ENCODE measurements around the gene P3H3.

DNA sequence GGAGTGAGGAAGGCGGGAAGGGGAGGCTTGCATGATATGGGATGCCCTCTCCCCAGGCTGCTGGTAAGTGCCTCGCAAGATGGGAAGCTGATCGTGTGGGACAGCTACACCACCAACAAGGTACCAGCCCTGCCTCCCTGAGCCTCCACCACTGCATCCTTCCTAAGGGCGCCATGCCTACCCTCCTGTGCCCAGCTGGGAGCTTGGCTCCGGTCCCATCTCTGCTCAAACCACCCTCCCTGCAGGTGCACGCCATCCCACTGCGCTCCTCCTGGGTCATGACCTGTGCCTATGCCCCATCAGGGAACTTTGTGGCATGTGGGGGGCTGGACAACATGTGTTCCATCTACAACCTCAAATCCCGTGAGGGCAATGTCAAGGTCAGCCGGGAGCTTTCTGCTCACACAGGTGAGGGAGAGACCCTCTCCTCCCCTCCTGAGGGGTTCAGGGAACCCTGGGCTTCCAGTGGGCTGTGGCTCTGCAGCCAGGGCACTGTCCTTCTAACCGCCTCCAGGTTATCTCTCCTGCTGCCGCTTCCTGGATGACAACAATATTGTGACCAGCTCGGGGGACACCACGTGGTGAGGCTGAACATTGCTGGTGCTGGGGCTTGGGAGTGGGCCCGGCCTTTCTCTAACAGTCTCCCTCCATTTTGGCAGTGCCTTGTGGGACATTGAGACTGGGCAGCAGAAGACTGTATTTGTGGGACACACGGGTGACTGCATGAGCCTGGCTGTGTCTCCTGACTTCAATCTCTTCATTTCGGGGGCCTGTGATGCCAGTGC is 15.1 kb downstream of the P3H3 start:
- TF ChIP-seq, protein P1, sequence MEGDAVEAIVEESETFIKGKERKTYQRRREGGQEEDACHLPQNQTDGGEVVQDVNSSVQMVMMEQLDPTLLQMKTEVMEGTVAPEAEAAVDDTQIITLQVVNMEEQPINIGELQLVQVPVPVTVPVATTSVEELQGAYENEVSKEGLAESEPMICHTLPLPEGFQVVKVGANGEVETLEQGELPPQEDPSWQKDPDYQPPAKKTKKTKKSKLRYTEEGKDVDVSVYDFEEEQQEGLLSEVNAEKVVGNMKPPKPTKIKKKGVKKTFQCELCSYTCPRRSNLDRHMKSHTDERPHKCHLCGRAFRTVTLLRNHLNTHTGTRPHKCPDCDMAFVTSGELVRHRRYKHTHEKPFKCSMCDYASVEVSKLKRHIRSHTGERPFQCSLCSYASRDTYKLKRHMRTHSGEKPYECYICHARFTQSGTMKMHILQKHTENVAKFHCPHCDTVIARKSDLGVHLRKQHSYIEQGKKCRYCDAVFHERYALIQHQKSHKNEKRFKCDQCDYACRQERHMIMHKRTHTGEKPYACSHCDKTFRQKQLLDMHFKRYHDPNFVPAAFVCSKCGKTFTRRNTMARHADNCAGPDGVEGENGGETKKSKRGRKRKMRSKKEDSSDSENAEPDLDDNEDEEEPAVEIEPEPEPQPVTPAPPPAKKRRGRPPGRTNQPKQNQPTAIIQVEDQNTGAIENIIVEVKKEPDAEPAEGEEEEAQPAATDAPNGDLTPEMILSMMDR (IDR thresholded peaks at IDR 0.05) = no peak
- TF ChIP-seq POLR2A (IDR thresholded peaks at IDR 0.05) (no peak), POLR2AphosphoS5 (IDR thresholded peaks at IDR 0.05) (no peak)

Data from breast epithelium (tissue), 3 donors.